GM12873 (cell line): ENCODE data around the gene UQCRC1.

Experiments used
- CTCF ChIP-seq: IDR thresholded peaks from 2 replicates; pipeline ENCODE4 v1.5.1; 2012; ENCODE audit warnings: low read depth, mild to moderate bottlenecking, moderate library complexity, low read length, control low read depth; ENCODE audit not compliant: insufficient read depth; ENCODE audit errors: missing control alignments

UQCRC1 gene

GRCh38 chr3:48609088-48610005, at the start of gene UQCRC1:
Gene UQCRC1, minus strand, starts transcription at chr3:48609646. Its CDS starts 26 bp downstream, at chr3:48609620.
- peak; percentile 81 for TF ChIP-seq CTCF

- no peak for TF ChIP-seq CTCF
Observed at GRCh38 chr3:48656841-48657281, 47.4 kb upstream of the UQCRC1 start.

GRCh38 chr3:48656061-48656840, 46.8 kb upstream of the UQCRC1 start:
- peak; percentile 72 for TF ChIP-seq CTCF

- no peak for TF ChIP-seq CTCF
Observed at GRCh38 chr3:48655606-48656005, 46.2 kb upstream of the UQCRC1 start.

GRCh38 chr3:48655063-48655462, 45.6 kb upstream of the UQCRC1 start:
- TF ChIP-seq CTCF: no peak

GRCh38 chr3:48652923-48653715, 43.7 kb upstream of the UQCRC1 start:
- no peak for TF ChIP-seq CTCF
